ENCODE measurements around the gene PLXNA2. TPM values are rescaled to one million over a fixed set of nuclear protein-coding genes. Genes with fewer than 3 reads are reported as not detected.

PLXNA2 gene
- total and polyA plus RNA-seq, 2 of the 4 experiments (the other 2 are of a cell fraction), result 0.72 to 1.1 TPM

DNA sequence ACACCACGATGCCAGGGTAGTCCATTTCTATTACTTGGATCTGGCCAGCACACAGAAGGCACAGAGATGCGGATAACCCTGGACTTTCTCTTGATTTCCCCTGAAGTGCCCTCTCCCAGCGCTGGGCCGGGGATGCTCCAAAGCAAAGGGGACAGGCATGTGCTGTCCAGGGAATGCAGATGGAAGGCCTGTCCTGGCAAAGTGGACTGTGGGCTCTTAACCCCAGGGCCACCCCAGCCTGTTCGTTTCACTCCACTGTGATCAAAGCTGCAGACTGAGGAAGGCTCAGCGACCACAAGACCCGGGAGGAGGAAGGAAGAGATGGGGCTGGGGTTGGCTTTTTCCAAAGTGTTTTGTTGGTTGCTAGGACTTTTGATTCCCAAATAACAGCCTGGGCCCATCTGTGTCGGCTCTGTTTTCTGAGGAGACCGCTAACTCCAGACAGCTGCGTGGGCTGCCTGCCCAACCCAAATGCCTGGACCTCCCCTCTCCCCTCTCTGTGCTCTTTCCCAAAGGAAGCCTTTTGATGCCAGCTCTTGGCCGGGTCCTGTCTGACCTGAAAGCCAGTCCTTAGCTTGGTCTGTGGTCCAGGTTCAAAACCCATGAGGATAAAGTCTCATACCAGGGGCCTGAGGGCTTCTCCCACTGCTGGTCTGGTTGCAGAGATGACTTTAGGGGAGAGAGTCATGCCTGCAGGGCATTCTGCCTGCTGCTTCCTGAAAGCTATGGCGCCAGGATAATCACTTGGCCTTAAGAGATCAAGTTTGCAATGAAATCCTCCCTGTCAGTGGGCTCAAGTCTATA is 213.7 kb downstream of the PLXNA2 start:
- ATAC-seq (ENCODE audit: low read depth), result peak; percentile 19
- in situ Hi-C loops (cut with MboI; ENCODE audit: low sequenced_read_pairs), result no loop called here

More for the DNA sequence above, 213.7 kb downstream of the PLXNA2 start:
- no peak overlapping the region for H3K4me3 ChIP-seq (ENCODE audit: insufficient read depth, low read depth, low read length)
- no TSS peak for BruUV-seq (replicated peaks)
- peaks cover 5% of the 10 kb centered on the region; the same call in 1 of the 2 replicates for H3K4me1 ChIP-seq (ENCODE audit: control insufficient read depth, insufficient read depth, low read length)
- H3K79me1 ChIP-seq (ENCODE audit: low read depth in 1 of 2, low read length in 2 of 2), result no peaks in the 10 kb centered on the region
- no peak overlapping the region for H3K23ac ChIP-seq (ENCODE audit: low read depth, low read length)
- ChIA-PET CTCF (interaction anchor here (0.6 to 2.6 kb wide), 7 partner anchors 8 to 283 kb away, joined by 3 to 13 read pairs (median 4); no protein-coding TSS in a partner anchor), POLR2A (ENCODE audit: unreplicated experiment) (no interaction called here)
- H2BK15ac ChIP-seq (ENCODE audit: low read depth, low read length), result 0 out of 3 replicates have a peak overlapping the region, but pooled peaks have one; percentile 11
- H3K9me3 ChIP-seq (ENCODE audit: control insufficient read depth, insufficient read depth, low read length), result no peaks in the 10 kb centered on the region
- H3K14ac ChIP-seq (replicated peaks; ENCODE audit: low read depth, low read length), result 0 out of 2 replicates have a peak overlapping the region, but pooled peaks have one; percentile 13
- peaks cover 4% of the 10 kb centered on the region; the same call in 1 of the 2 replicates for H3K9me1 ChIP-seq (ENCODE audit: insufficient read depth, low read length)
- no peaks in the 10 kb centered on the region for H3K36me3 ChIP-seq (ENCODE audit: control insufficient read depth, insufficient read depth, low read length)
- no peak overlapping the region for H2AK5ac ChIP-seq (ENCODE audit: low read depth, low read length)
- H3K4ac ChIP-seq (ENCODE audit: low read depth, low read length), result no peak overlapping the region
- no peak overlapping the region for H2BK5ac ChIP-seq (ENCODE audit: low read depth, low read length, poor library complexity, severe bottlenecking)
- TF ChIP-seq, protein P1, sequence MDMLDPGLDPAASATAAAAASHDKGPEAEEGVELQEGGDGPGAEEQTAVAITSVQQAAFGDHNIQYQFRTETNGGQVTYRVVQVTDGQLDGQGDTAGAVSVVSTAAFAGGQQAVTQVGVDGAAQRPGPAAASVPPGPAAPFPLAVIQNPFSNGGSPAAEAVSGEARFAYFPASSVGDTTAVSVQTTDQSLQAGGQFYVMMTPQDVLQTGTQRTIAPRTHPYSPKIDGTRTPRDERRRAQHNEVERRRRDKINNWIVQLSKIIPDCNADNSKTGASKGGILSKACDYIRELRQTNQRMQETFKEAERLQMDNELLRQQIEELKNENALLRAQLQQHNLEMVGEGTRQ (IDR thresholded peaks at IDR 0.05; ENCODE audit: low read depth, low read length), result no peak
- TF ChIP-seq MAFK (IDR thresholded peaks at IDR 0.05; ENCODE audit: low read depth, low read length), result no peak
- TF ChIP-seq, protein P2, sequence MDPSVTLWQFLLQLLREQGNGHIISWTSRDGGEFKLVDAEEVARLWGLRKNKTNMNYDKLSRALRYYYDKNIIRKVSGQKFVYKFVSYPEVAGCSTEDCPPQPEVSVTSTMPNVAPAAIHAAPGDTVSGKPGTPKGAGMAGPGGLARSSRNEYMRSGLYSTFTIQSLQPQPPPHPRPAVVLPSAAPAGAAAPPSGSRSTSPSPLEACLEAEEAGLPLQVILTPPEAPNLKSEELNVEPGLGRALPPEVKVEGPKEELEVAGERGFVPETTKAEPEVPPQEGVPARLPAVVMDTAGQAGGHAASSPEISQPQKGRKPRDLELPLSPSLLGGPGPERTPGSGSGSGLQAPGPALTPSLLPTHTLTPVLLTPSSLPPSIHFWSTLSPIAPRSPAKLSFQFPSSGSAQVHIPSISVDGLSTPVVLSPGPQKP (IDR thresholded peaks at IDR 0.05; ENCODE audit: borderline replicate concordance, low read depth, low read length), result no peak
- TF ChIP-seq NFE2L2 (IDR thresholded peaks at IDR 0.05; ENCODE audit: low read depth, low read length), result no peak
- TF ChIP-seq SMC3 (IDR thresholded peaks at IDR 0.05; ENCODE audit: low read depth, low read length), result no peak
- TF ChIP-seq RAD21 (IDR thresholded peaks at IDR 0.05; ENCODE audit: low read length), result no peak
- no peak for TF ChIP-seq FOS (IDR thresholded peaks at IDR 0.05; ENCODE audit: low read depth, low read length)
- TF ChIP-seq MAZ (IDR thresholded peaks at IDR 0.05; ENCODE audit: borderline replicate concordance, low read depth, low read length), result no peak
- no peak for TF ChIP-seq POLR2A (IDR thresholded peaks at IDR 0.05; ENCODE audit: low read depth, low read length)
- H3K9ac ChIP-seq (ENCODE audit: low read depth, low read length), result no peak overlapping the region
- H2AK9ac ChIP-seq (replicated peaks; ENCODE audit: low read depth, low read length, poor library complexity), result peak overlapping the region; percentile 11
- H4K5ac ChIP-seq (ENCODE audit: low read depth, low read length), result no peak overlapping the region; the same call in 1 of the 2 replicates
- no peak overlapping the region for H3K56ac ChIP-seq (ENCODE audit: extremely low read depth, insufficient read depth, low read length)
- intact Hi-C loops (cut with micrococcal nuclease) (no loop called here), dilution Hi-C loops (cut with HindIII; ENCODE audit: low sequenced_read_pairs, unreplicated experiment) (no loop called here)
- no peak overlapping the region for H4K8ac ChIP-seq (ENCODE audit: low read depth in 2 of 2, low read length in 2 of 2)
- H4K20me1 ChIP-seq (ENCODE audit: insufficient read depth, low read length), result no peaks in the 10 kb centered on the region
- H3K18ac ChIP-seq (ENCODE audit: low read depth, low read length), result no peak overlapping the region; the same call in 1 of the 2 replicates
- DNase-seq, result peak; percentile 37
- H3K4me2 ChIP-seq (ENCODE audit: low read depth, low read length), result no peak overlapping the region; the same call in 1 of the 2 replicates
- H2BK120ac ChIP-seq (ENCODE audit: low read depth, low read length), result no peak overlapping the region
- H2AFZ ChIP-seq (replicated peaks; ENCODE audit: low read length, poor library complexity), result peak overlapping the region; percentile 46
- H3K27me3 ChIP-seq (ENCODE audit: control insufficient read depth, insufficient read depth, low read length), result no peaks in the 10 kb centered on the region
- H4K91ac ChIP-seq (ENCODE audit: insufficient read depth, low read depth, low read length), result no peak overlapping the region
- 16% methylated on average over 6 of the region's 12 CpGs; no CpG with 5 or more reads in 1 of the 2 experiments for WGBS, 2 experiments (ENCODE audit: extremely low coverage in 2 of 2, insufficient read length in 1 of 2)
- H3K27ac ChIP-seq (ENCODE audit: insufficient read depth, low read length), result peak overlapping the region; percentile 13; the same call in 1 of the 2 replicates
- H2BK20ac ChIP-seq (ENCODE audit: low read depth, low read length), result no peak overlapping the region
